Right atrium auricular region (tissue), 2 donors: ENCODE results near the gene COL4A4. TPM values are rescaled to one million over a fixed set of nuclear protein-coding genes. Genes with fewer than 3 reads are reported as not detected.

Experiments used
- DNase-seq: peaks from one replicate; pipeline ENCODE4 v3.0.0-alpha.2; 2019; ENCODE audit warnings: low spot score
- H3K27ac ChIP-seq, 2 donors: fragments of 200-600 bp; sonication (generic); 1 replicate in 1 of 2; 2 replicates in 1 of 2; pipeline ENCODE4 v1.5.1; 2016 to 2019
- H3K27me3 ChIP-seq, 2 donors: fragments of 200-600 bp; sonication (generic); one replicate each; pipeline versions ENCODE4 v1.5.1 to v1.6.0; 2017 to 2019
- H3K36me3 ChIP-seq: fragments of 200-600 bp; sonication (generic); one replicate; pipeline ENCODE4 v1.5.1; 2016
- H3K4me1 ChIP-seq, 2 donors: fragments of 200-600 bp; sonication (generic); one replicate each; pipeline versions ENCODE4 v1.5.1 to v1.6.0; 2017 to 2019
- H3K4me3 ChIP-seq, 2 donors: fragments of 200-600 bp; sonication (generic); 1 replicate in 1 of 2; 2 replicates in 1 of 2; pipeline ENCODE4 v1.5.1; 2017 to 2019; ENCODE audit warnings: mild to moderate bottlenecking in 1 of 2, moderate library complexity in 1 of 2
- H3K9me3 ChIP-seq, 2 donors: fragments of 200-600 bp; sonication (generic); one replicate each; pipeline ENCODE4 v1.5.1; 2019
- CTCF ChIP-seq, 2 donors: fragments of 200-600 bp; sonication (generic); IDR thresholded peaks; one replicate each; pipeline ENCODE4 v1.5.1; 2019; ENCODE audit warnings: antibody characterized with exemption in 2 of 2
- total RNA-seq, 2 donors: library from RNA; depleted of rRNA; stranded (reverse); fragments of >200 nt; gene quantifications; one replicate each; pipeline ENCODE4 v1.1.0, GENCODE V29; 2016

COL4A4 gene
- total RNA-seq, 2 donors from 2014 or later, result 3.8 to 10.0 TPM

DNA sequence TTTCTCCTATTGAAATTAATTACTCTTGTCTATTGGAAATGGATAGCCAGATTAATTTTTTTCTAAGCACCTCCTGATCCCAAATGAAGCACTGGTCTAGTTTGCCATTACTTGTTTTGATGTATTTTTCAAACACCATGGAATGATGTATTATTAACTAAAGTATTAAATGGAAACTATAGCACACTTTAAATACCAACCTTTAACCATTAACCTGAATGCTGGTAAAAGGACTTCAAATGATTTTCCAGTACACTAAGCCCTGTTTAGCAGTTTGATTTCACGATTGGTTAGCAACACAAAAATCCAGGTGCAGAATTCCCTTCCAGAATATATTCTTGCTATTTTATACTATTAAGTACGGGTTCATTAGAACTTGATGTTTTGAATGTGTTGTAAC is 37.8 kb upstream of the COL4A4 start:
- H3K27me3 ChIP-seq, result no peaks in the 10 kb centered on the region
- DNase-seq, result no peak
- no peaks in the 10 kb centered on the region for H3K9me3 ChIP-seq
- H3K27ac ChIP-seq, result no peak overlapping the region
- no peaks in the 10 kb centered on the region for H3K36me3 ChIP-seq
- no peak for TF ChIP-seq CTCF (IDR thresholded peaks at IDR 0.05)
- no peaks in the 10 kb centered on the region for H3K4me1 ChIP-seq
- no peak overlapping the region for H3K4me3 ChIP-seq

GRCh38 chr2:227198866-227199265 is 34.9 kb upstream of the COL4A4 start:
- no peak for DNase-seq
- no peaks in the 10 kb centered on the region for H3K36me3 ChIP-seq
- no peak overlapping the region for H3K27ac ChIP-seq
- no peaks in the 10 kb centered on the region for H3K9me3 ChIP-seq
- no peaks in the 10 kb centered on the region for H3K4me1 ChIP-seq
- no peak overlapping the region for H3K4me3 ChIP-seq
- no peaks in the 10 kb centered on the region for H3K27me3 ChIP-seq
- TF ChIP-seq CTCF (IDR thresholded peaks at IDR 0.05), result no peak

DNA sequence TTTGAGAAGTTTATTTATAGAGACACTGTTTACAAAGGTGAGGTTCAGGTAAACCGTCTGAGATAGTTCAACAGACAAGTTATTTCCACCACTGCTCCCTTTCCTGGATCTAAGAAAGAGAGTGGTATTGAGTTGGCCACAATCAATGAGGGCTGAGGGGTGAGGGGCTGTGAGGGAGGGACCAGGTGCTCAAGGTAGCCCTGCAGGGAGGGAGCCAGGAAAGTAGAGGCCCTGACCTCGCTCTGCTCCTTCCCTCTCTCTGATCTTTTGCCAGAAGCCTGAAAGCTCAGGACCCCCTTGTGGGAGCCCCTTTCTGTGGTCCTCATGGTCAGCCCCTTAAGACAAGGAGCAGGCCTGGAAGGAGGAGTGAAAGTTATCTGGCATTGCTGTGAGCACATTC is 30.2 kb upstream of the COL4A4 start:
- DNase-seq, result no peak
- Histone ChIP-seq H3K9me3 (no peaks in the 10 kb centered on the region), H3K4me3 (no peak overlapping the region), H3K27me3 (no peaks in the 10 kb centered on the region), H3K4me1 (no peaks in the 10 kb centered on the region), H3K27ac (no peak overlapping the region), H3K36me3 (no peaks in the 10 kb centered on the region)
- no peak for TF ChIP-seq CTCF (IDR thresholded peaks at IDR 0.05)

DNA sequence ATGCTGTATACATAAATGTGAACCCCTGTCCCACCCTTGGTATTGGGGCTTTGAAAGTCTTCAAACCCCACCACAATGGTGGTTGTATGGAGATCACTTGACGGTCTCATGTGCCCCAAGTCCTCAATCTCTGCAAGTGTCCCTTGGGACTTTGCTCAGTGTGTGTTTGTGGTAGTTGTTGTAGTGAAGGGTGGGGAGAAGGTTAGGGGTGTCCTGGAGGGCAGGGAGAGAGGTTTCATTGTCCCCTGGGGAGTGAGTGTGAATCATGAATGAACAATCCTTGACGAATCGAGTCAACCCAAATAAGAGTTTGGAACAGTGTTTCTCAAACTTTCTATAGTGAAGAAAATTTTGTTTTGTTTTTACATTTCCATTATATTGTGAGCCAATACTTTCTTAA is 28.5 kb upstream of the COL4A4 start:
- Histone ChIP-seq H3K27ac (no peak overlapping the region), H3K4me1 (peaks cover 0 to 15% of the 10 kb centered on the region in 2 donors)

DNA sequence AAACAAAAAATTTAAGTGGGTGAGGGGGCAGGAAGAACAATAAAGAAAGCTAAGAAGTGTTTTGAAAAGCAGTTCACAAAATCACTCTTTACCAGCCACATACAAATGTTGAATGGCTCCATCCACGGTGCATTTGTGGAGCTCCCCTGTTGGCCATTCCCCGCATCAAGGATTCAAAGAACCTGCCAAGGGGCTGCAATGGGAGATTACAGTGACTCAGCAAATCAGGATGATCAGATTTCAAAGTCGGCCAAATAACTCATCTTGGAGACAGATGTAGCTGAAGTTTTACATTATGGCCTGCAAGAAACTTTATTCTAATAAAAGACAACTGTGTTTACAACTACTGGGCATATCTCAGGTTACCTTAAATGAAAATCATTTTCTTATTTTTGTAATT is 27.4 kb upstream of the COL4A4 start:
- Histone ChIP-seq H3K27me3 (no peaks in the 10 kb centered on the region), H3K27ac (no peak overlapping the region), H3K9me3 (no peaks in the 10 kb centered on the region), H3K36me3 (no peaks in the 10 kb centered on the region), H3K4me1 (peaks cover 0 to 21% of the 10 kb centered on the region in 2 donors), H3K4me3 (no peak overlapping the region)
- no peak for TF ChIP-seq CTCF (IDR thresholded peaks at IDR 0.05)
- DNase-seq, result no peak

More for the DNA sequence above, 28.5 kb upstream of the COL4A4 start:
- TF ChIP-seq CTCF (IDR thresholded peaks at IDR 0.05), result no peak
- H3K9me3 ChIP-seq, result no peaks in the 10 kb centered on the region
- no peaks in the 10 kb centered on the region for H3K36me3 ChIP-seq
- no peak for DNase-seq
- H3K4me3 ChIP-seq, result no peak overlapping the region
- H3K27me3 ChIP-seq, result no peaks in the 10 kb centered on the region

DNA sequence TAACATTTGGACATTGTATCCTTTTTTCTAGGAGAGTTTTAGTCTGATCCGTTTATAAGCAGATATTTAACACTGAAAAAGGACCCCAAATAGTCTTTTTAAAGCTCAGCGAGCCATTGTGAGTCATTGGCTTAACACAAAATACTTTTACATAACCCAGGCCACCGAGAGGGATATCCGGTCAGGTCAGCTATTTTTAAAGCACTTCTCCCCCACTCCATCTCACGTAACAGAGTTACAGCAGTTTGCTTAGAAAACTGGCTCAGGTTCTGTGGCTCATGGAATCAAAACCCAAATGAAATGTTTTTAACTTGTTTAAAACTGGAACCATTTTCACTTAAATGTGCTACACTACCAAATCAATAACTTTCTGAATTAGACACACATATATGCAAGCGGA is 24.3 kb upstream of the COL4A4 start:
- Histone ChIP-seq H3K4me3 (no peak overlapping the region), H3K36me3 (no peaks in the 10 kb centered on the region), H3K27me3 (no peaks in the 10 kb centered on the region), H3K4me1 (peaks cover 0 to 21% of the 10 kb centered on the region in 2 donors), H3K9me3 (no peaks in the 10 kb centered on the region), H3K27ac (peak overlapping the region; percentile 46 to 56)
- no peak for DNase-seq
- TF ChIP-seq CTCF (IDR thresholded peaks at IDR 0.05), result no peak
